ENCODE results near the gene STIM1.

The STIM1 gene

DNA sequence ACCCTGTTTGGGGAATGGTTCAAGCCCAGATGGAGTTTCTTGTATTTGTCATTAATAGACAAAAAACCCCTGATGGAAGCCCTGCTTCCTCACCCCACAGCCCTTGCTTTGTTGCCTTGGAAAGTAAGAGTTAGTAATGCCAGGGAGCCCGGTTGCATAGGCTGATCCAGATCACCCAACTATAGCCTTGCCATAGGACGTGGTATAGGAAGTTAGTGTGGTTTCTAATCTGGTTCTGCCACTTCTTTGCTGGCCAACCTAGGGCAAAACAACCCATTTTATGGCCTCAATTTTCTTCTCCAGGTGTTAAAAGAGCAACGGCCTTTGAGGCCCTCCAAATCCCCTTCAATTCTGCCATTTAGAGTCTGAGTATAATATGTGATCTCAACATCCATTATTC lies 97.9 kb downstream of the STIM1 start:
- Histone ChIP-seq H3K4me3 (replicated peaks; ENCODE audit: low read depth, low read length) (no peak overlapping the region), H3K36me3 (ENCODE audit: control insufficient read depth, insufficient read depth, low read length) (no peaks in the 10 kb centered on the region), H3K27me3 (replicated peaks; ENCODE audit: control insufficient read depth, insufficient read depth, low read length) (no peaks in the 10 kb centered on the region)
- TF ChIP-seq, protein P1, sequence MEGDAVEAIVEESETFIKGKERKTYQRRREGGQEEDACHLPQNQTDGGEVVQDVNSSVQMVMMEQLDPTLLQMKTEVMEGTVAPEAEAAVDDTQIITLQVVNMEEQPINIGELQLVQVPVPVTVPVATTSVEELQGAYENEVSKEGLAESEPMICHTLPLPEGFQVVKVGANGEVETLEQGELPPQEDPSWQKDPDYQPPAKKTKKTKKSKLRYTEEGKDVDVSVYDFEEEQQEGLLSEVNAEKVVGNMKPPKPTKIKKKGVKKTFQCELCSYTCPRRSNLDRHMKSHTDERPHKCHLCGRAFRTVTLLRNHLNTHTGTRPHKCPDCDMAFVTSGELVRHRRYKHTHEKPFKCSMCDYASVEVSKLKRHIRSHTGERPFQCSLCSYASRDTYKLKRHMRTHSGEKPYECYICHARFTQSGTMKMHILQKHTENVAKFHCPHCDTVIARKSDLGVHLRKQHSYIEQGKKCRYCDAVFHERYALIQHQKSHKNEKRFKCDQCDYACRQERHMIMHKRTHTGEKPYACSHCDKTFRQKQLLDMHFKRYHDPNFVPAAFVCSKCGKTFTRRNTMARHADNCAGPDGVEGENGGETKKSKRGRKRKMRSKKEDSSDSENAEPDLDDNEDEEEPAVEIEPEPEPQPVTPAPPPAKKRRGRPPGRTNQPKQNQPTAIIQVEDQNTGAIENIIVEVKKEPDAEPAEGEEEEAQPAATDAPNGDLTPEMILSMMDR (IDR thresholded peaks at IDR 0.05; ENCODE audit: insufficient read depth, low read length, poor library complexity, severe bottlenecking), result no peak
- DNase-seq (ENCODE audit: extremely low read depth, insufficient read length), result no peak

DNA sequence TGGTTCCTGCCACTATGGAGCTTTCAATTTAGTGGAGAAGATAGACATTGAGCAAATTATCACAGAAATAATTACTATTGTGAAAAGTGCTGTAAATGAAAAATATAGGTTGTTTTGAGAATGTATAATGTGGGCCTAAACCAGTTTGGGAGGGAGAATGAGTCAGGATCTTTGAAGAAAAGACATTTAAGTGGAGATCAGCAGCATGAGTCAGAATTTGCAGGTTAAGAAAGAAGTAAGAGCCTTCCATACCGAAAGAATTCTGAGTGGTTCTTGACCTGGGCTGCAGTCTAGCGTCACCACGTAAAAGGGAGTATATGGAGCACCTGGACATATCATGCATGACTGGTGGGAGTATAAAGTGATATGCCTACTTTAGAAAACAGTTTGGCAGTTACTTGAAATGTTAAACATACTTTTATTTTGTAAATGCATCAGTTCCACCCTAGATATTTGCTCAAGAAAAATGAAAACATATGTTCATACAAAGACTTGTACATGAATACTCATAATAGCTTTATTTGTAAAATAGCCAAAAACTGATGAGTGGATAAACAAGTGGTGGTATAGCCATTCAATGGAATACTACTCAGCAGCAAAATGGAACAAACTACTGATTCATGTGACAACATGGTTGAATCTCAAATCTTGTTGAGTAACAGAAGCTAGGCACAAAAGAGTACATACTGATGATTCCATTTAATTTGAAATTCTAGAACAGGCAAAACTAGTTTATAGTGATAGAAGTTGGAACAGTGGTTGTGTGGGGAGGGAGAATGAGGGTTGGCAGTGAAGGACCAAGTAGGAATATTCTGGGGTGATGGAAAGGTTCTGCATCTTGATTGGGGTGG lies 99.2 kb downstream of the STIM1 start:
- TF ChIP-seq, protein P1 (IDR thresholded peaks at IDR 0.05; ENCODE audit: insufficient read depth, low read length, poor library complexity, severe bottlenecking), result no peak
- no peaks in the 10 kb centered on the region for H3K36me3 ChIP-seq (ENCODE audit: control insufficient read depth, insufficient read depth, low read length)
- H3K4me3 ChIP-seq (replicated peaks; ENCODE audit: low read depth, low read length), result no peak overlapping the region
- H3K27me3 ChIP-seq (replicated peaks; ENCODE audit: control insufficient read depth, insufficient read depth, low read length), result no peaks in the 10 kb centered on the region
- no peak for DNase-seq (ENCODE audit: extremely low read depth, insufficient read length)

DNA sequence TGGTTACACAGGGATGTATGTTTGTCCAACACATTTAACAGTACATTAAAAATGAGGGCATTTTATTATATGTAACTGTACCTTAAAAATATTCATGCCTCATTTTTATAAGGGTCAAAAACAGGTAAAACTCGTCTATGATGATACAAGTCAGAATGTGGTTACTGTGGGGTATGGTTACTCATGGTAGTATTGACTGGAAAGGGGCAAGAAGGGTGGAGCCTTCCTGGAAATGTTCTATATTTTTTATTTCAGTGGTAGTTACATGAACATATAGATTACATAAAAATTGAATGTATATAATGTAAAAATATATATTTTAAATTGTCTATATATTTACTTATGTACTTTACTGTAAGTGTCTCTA lies 99.8 kb downstream of the STIM1 start:
- Histone ChIP-seq H3K27me3 (replicated peaks; ENCODE audit: control insufficient read depth, insufficient read depth, low read length) (no peaks in the 10 kb centered on the region), H3K4me3 (replicated peaks; ENCODE audit: low read depth, low read length) (no peak overlapping the region), H3K36me3 (ENCODE audit: control insufficient read depth, insufficient read depth, low read length) (no peaks in the 10 kb centered on the region)
- DNase-seq (ENCODE audit: extremely low read depth, insufficient read length), result no peak
- TF ChIP-seq, protein P1 (IDR thresholded peaks at IDR 0.05; ENCODE audit: insufficient read depth, low read length, poor library complexity, severe bottlenecking), result no peak

DNA sequence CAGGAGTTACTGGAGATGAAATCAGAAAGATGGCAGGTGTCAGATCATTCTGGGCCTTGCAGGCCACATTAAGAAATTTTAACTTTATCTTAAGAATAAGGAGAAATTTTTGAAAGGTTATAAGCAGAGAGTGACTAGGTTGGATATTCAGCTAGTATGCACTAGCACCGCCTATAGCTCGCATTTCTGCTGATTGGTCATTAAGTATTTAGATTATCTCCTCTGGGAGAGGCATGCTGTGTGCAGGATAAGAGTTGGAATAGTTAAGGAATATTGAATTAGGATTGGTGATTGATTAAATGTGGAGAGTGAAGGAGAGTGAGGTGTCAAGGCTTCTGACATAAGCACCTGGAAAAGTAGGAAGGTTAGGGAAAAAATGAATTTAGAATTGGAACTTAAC lies 100.6 kb downstream of the STIM1 start:
- no peaks in the 10 kb centered on the region for H3K36me3 ChIP-seq (ENCODE audit: control insufficient read depth, insufficient read depth, low read length)
- no peak for DNase-seq (ENCODE audit: extremely low read depth, insufficient read length)
- H3K27me3 ChIP-seq (replicated peaks; ENCODE audit: control insufficient read depth, insufficient read depth, low read length), result no peaks in the 10 kb centered on the region
- no peak overlapping the region for H3K4me3 ChIP-seq (replicated peaks; ENCODE audit: low read depth, low read length)
- TF ChIP-seq, protein P1 (IDR thresholded peaks at IDR 0.05; ENCODE audit: insufficient read depth, low read length, poor library complexity, severe bottlenecking), result no peak

DNA sequence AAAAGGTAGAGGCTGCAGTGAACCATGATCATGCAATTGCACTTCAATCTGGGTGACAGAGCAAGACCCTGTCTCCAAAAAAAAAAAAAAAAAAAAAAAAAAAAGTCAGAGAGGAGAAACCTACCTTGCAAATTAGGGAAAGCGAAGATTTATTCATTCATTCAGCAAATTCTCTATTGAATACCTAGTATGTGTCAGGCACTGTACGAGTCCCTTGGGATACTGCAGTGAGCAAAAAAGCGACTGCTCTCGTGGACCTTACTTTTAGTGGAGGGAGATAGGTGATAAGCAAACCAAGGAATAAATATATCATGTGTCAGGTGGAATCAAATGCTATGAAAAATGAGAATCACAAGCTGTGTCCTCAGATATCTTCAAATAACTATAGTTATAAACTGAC lies 101.3 kb downstream of the STIM1 start:
- Histone ChIP-seq H3K4me3 (replicated peaks; ENCODE audit: low read depth, low read length) (no peak overlapping the region), H3K27me3 (replicated peaks; ENCODE audit: control insufficient read depth, insufficient read depth, low read length) (no peaks in the 10 kb centered on the region), H3K36me3 (ENCODE audit: control insufficient read depth, insufficient read depth, low read length) (no peaks in the 10 kb centered on the region)
- TF ChIP-seq, protein P1 (IDR thresholded peaks at IDR 0.05; ENCODE audit: insufficient read depth, low read length, poor library complexity, severe bottlenecking), result no peak
- no peak for DNase-seq (ENCODE audit: extremely low read depth, insufficient read length)

Measured in GM06990 (cell line).